ENCODE data around the gene CD9. TPM values are rescaled to one million over a fixed set of nuclear protein-coding genes. Genes with fewer than 3 reads are reported as not detected.

CD9 gene
- polyA plus RNA-seq, 3 donors, result 173 to 215 (median 209) TPM

DNA sequence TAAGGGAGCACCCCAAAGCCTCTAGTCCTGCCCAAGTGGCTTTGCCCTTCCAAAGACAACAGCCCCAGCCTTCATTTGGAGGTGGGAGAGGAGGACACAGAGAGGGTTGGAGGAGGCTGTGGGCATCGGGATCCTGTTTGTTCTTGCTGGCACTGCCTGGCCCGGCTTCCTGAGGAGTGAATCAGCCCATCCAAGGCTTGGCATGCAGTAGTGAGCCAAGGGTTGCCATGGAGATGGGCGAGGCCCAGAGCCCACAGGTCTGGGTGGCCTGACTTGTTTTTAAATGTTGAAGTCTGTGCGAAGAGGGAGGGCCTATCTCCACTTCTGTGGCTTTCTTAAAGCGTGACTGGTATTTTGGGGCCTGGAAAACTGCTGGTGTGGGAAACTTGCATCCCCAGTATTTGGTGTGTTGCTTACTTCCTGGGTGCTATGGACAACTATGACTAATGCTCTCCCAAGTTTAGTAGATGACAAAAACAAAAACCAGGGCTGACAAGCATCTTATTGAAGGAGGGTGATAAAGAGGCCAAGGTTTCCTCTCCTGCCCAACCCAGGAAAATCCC lies 15.8 kb downstream of the CD9 start:
- DNase-seq (ENCODE audit: low read depth in 3 of 3, low spot score in 2 of 3), result no peak

- DNase-seq (ENCODE audit: low read depth in 3 of 3, low spot score in 2 of 3), result no peak
These were observed 16.4 kb downstream of the CD9 start for GRCh38 chr12:6216581-6216980.

GRCh38 chr12:6218347-6218925 lies 18.2 kb downstream of the CD9 start:
- no peak for DNase-seq (ENCODE audit: low read depth in 3 of 3, low spot score in 2 of 3)

GRCh38 chr12:6219980-6220379 lies 19.8 kb downstream of the CD9 start:
- no peak for DNase-seq (ENCODE audit: low read depth in 3 of 3, low spot score in 2 of 3)

- no peak for DNase-seq (ENCODE audit: low read depth in 3 of 3, low spot score in 2 of 3)
These were observed 20.9 kb downstream of the CD9 start for GRCh38 chr12:6221146-6221545.

DNA sequence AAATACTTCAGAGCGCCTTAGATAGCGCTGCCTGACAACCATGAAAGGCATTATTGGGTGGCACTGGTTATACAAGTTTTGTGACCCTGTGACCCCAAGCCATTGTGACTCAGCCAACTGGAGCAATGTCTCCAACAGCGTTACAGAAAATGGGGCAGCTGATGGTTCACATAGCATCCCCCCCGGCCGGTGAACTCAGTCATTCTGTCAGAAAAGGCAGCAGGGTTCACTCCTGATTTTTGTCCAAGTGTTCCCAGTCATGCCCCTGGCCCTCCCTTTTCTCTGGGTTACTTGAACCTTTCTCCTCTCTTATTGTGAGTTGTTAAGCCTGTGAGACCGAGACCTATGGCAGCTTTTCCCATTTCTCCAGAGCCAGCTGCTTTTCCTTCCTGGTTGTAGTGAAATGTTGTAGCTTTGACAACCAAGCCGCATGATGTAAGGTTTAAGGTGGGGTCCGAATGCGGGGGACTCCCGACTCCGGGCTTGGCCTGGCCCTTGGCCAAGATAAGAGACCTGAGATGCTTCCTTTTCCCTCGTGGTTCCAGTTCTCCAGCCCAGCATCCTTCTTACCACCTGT lies 22.0 kb downstream of the CD9 start:
- no peak for DNase-seq (ENCODE audit: low read depth in 3 of 3, low spot score in 2 of 3)

- DNase-seq (ENCODE audit: low read depth in 3 of 3, low spot score in 2 of 3), result no peak
These were observed 23.3 kb downstream of the CD9 start for GRCh38 chr12:6223545-6223944.

DNA sequence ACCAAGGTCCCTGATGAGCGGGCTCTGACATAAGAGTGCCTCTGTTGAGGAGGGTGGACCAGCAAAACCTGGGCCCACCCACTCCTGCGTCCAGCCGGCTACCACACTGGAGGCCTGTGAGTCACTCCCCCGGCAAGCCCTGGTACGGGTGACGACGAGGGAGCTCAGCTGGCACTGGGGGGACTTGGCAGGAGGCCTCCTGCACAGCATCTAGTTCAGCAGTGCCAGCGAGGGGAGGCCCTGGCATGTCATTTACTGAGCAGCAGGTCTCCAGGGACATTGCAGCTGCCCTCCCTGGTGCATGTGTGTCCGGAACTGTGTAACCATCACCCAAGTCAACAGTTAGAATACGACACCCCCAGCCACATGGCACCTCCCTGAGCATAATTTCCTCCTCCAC lies 24.4 kb downstream of the CD9 start:
- no peak for DNase-seq (ENCODE audit: low read depth in 3 of 3, low spot score in 2 of 3)

- DNase-seq (ENCODE audit: low read depth in 3 of 3, low spot score in 2 of 3), result no peak
These were observed 25.4 kb downstream of the CD9 start for GRCh38 chr12:6225630-6226001.

- DNase-seq (ENCODE audit: low read depth in 3 of 3, low spot score in 2 of 3), result no peak
These were observed 25.9 kb downstream of the CD9 start for GRCh38 chr12:6226002-6226678.

- no peak for DNase-seq (ENCODE audit: low read depth in 3 of 3, low spot score in 2 of 3)
These were observed 26.5 kb downstream of the CD9 start for GRCh38 chr12:6226679-6227051.

DNA sequence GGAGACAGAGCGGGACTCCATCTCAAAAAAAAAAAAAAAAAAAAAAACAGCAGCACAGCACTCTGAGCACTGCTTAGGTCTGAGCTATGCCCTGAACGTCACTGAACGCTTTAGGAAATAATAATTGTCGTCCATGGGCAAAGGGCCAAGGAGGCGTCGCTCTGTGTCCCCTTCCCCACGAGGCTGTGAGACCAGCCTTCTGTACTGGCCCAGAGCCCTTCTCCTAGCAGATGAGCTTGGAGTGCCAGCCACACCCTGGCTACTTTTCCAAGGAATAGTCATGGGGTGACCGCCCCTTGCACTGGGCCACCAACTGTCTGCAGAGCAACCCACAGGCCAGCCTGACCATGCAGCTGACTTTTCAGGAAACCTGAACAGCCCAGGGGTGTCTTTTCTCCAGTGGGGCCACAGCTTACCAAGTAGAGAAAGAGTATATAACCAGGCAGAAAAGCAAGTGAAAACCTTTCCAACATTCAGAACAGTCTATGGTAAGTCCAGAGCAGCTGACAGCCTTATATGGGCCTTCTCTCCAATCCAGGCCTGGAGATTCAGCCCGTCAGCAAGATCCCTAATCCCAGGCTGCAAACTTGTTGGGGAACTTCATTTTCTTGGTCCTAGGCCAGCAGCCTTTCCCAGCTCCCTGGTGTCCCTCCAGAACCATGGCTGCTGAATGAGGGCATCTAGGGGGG lies 28.5 kb downstream of the CD9 start:
- no peak for DNase-seq (ENCODE audit: low read depth in 3 of 3, low spot score in 2 of 3)

DNA sequence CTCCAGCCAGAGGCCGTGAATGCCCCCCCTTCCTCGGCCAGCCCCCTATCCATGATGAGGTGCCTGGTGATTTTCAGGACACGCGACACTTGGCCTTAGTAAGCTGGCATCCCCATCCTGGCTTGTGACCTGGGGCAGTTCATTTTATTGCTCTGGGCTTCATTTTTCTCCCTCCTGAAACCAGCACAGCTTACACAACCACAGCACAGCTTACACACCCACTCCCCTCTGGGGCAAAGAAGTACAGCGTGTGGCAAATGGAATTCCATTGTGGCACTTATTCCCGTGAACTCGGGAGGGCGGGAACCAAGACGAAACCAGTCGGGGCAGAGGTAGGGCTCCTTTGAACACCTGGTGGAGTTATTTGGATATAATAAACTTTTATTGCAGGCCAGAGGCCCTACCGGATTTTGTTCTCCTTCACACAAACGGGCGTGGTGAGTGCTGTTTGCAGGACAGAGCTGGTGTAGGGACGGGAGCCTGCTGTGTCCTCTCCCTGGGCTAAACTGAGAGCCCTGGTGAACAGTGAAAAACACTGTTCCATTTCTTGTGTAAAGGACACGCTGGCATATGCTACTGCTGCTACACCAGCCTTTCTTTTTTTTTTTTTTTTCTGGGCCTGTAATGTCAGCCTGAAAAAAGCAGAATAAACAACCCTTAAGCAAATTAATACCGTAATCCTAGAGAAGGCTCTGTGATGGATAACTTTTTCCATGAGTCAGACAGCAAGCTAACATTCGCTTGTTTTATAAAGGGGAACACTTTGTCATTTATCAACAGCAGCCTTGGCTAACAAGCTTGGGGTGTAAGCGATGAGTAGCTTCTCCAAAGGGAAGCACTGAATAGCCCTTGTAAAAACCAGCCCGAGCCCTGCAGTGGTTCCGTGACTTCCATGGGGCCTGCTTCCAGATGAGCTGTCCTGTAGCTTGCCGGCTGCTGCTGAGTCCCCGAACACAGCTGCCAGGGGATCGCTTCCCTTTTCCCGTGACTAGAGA lies 29.3 kb downstream of the CD9 start:
- no peak for DNase-seq (ENCODE audit: low read depth in 3 of 3, low spot score in 2 of 3)

GRCh38 chr12:6230321-6231110 lies 30.3 kb downstream of the CD9 start:
- no peak for DNase-seq (ENCODE audit: low read depth in 3 of 3, low spot score in 2 of 3)

GRCh38 chr12:6231359-6232268 lies 31.4 kb downstream of the CD9 start:
- no peak for DNase-seq (ENCODE audit: low read depth in 3 of 3, low spot score in 2 of 3)

GRCh38 chr12:6233121-6233971 lies 33.1 kb downstream of the CD9 start:
- DNase-seq (ENCODE audit: low read depth in 3 of 3, low spot score in 2 of 3), result no peak

DNA sequence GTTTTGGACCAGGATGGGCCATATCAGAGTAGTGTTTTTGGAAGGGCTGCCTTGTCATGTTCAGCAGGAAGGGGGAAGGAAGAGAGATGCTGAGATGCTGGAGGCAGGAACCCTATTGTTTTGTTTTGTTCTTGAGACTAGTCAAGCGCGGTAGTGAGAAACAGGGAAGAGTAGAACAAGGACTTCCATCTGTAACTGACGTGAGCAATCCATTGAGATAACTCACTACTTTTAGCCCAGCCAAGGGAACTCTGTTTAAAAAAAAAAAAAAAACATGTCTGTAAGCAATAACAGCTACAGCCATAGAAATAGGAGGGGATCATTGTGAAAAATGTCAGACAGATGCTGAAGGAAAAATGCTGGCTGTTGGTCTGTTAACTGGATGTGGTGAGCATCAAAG lies 34.0 kb downstream of the CD9 start:
- no peak for DNase-seq (ENCODE audit: low read depth in 3 of 3, low spot score in 2 of 3)

- DNase-seq (ENCODE audit: low read depth in 3 of 3, low spot score in 2 of 3), result no peak
These were observed 34.7 kb downstream of the CD9 start for GRCh38 chr12:6234906-6235305.
